Activated effector memory CD4-positive, alpha-beta T cell treated with anti-CD3 and anti-CD28 coated beads, Interleukin-2, amount 50 U/mL, for 16 hours (primary cell): ENCODE data around the gene ARHGAP33.

Experiments used
- DNase-seq: peaks from one replicate; pipeline ENCODE4 v3.0.0-alpha.2; 2020

The ARHGAP33 gene

GRCh38 chr19:35777961-35778360 lies 2.6 kb downstream of the ARHGAP33 start:
- no peak for DNase-seq

GRCh38 chr19:35779033-35779432 lies 3.7 kb downstream of the ARHGAP33 start:
- no peak for DNase-seq

- no peak for DNase-seq
Measured at GRCh38 chr19:35780058-35780457, 4.7 kb downstream of the ARHGAP33 start.

- DNase-seq: no peak
Measured at GRCh38 chr19:35780717-35781116, 5.4 kb downstream of the ARHGAP33 start.

- no peak for DNase-seq
Measured at GRCh38 chr19:35781650-35782049, 6.3 kb downstream of the ARHGAP33 start.

- no peak for DNase-seq
Measured at GRCh38 chr19:35782589-35782988, 7.2 kb downstream of the ARHGAP33 start.

- DNase-seq: no peak
Measured at GRCh38 chr19:35783469-35784434, 8.4 kb downstream of the ARHGAP33 start.

- DNase-seq: no peak
Measured at GRCh38 chr19:35784503-35785338, 9.4 kb downstream of the ARHGAP33 start.

- no peak for DNase-seq
Measured at GRCh38 chr19:35785339-35785627, 9.9 kb downstream of the ARHGAP33 start.

GRCh38 chr19:35786299-35787160 lies 11.2 kb downstream of the ARHGAP33 start:
- DNase-seq: no peak

- no peak for DNase-seq
Measured at GRCh38 chr19:35787227-35787799, 11.9 kb downstream of the ARHGAP33 start.

- no peak for DNase-seq
Measured at GRCh38 chr19:35788205-35788960, 13.0 kb downstream of the ARHGAP33 start.

GRCh38 chr19:35789195-35789977 lies 14.0 kb downstream of the ARHGAP33 start:
- no peak for DNase-seq

GRCh38 chr19:35789978-35790944 lies 14.9 kb downstream of the ARHGAP33 start:
- no peak for DNase-seq

- no peak for DNase-seq
Measured at GRCh38 chr19:35790981-35791813, 15.8 kb downstream of the ARHGAP33 start.

- DNase-seq: no peak
Measured at GRCh38 chr19:35791814-35792279, 16.5 kb downstream of the ARHGAP33 start.

GRCh38 chr19:35792312-35792711 lies 16.9 kb downstream of the ARHGAP33 start:
- no peak for DNase-seq

- DNase-seq: no peak
Measured at GRCh38 chr19:35792888-35793287, 17.5 kb downstream of the ARHGAP33 start.
